Heart right ventricle (tissue), 16 donors: ENCODE measurements around the gene TBX1. TPM values are rescaled to one million over a fixed set of nuclear protein-coding genes. Genes with fewer than 3 reads are reported as not detected.

ENCODE experiments used
- ATAC-seq, 8 donors: fragments of 200-7000 bp; cut with Tn5 transposase; one replicate each; pipeline ENCODE4 v1.9.1; 2020; ENCODE audit warnings: mild to moderate bottlenecking in 8 of 8, moderate library complexity in 8 of 8, moderate number of reproducible peaks in 1 of 8
- DNase-seq, 2 donors: peaks; one replicate each; pipeline ENCODE4 v3.0.0-alpha.2; 2020
- H3K27ac ChIP-seq, 10 donors: fragments of 200-600 bp; sonication (generic) in 2 of 10; one replicate each; pipeline versions ENCODE4 v1.5.0 to v1.8.0; 2020 to 2022; ENCODE audit warnings: mild to moderate bottlenecking in 3 of 10
- H3K27me3 ChIP-seq, 7 donors: fragments of 200-600 bp; one replicate each; pipeline ENCODE4 v1.8.0; 2021 to 2022; ENCODE audit warnings: mild to moderate bottlenecking in 2 of 7
- H3K36me3 ChIP-seq, 9 donors: fragments of 200-600 bp; sonication (generic) in 1 of 9; one replicate each; pipeline versions ENCODE4 v1.5.0 to v1.8.0; 2020 to 2022; ENCODE audit warnings: mild to moderate bottlenecking in 2 of 9
- H3K4me1 ChIP-seq, 9 donors: fragments of 200-600 bp; sonication (generic) in 1 of 9; one replicate each; pipeline versions ENCODE4 v1.5.0 to v1.8.0; 2020 to 2022; ENCODE audit warnings: mild to moderate bottlenecking in 4 of 9
- H3K4me3 ChIP-seq, 10 donors: fragments of 200-600 bp; sonication (generic) in 2 of 10; one replicate each; pipeline versions ENCODE4 v1.5.0 to v1.8.0; 2020 to 2022; ENCODE audit warnings: mild to moderate bottlenecking in 7 of 10, moderate library complexity in 2 of 10
- H3K9me3 ChIP-seq, 11 donors: fragments of 200-600 bp in 10 of 11; sonication (generic) in 2 of 11; one replicate each; pipeline versions ENCODE4 v1.5.0 to v1.8.0; 2013 to 2022; ENCODE audit warnings: mild to moderate bottlenecking in 2 of 11, control low read depth in 1 of 11, moderate library complexity in 1 of 11
- WGBS, 2 donors: extraction: QIAGEN DNeasy Blood & Tissue Kit; methylation state at CpG; one replicate each; pipeline ENCODE4 v1.1.7; 2013; ENCODE audit warnings: inconsistent platforms in 1 of 2; 5-methylcytosine and 5-hydroxymethylcytosine counted together
- intact Hi-C, 10 donors: fragments of 100-400 bp; cut with DNase I; formaldehyde crosslinking; loops; one replicate each; pipeline versions ENCODE4 v1.11.1 to v1.14.2; 2022
- polyA plus RNA-seq, 2 donors: library from polyadenylated mRNA; stranded (reverse); fragments of 200-250 nt; gene quantifications; one replicate each; pipeline ENCODE4 v1.2.3, GENCODE V29; 2013
- total RNA-seq, 10 donors: library from RNA; stranded (reverse); fragmentation: NEBNext Ultra II Directional in 3 of 10; extraction: Animal tissue kit (Norgen Biotek cat#: 25700) in 3 of 10; gene quantifications; one replicate each; pipeline versions ENCODE4 v1.2.1 to v1.2.4, GENCODE V29; 2021 to 2023
- TF ChIP-seq, protein P1 (sequence below), 9 donors: fragments of 200-600 bp; sonication (generic) in 2 of 9; IDR thresholded peaks; one replicate each; pipeline versions ENCODE4 v1.5.0 to v1.8.0; 2021 to 2022; ENCODE audit warnings: antibody characterized with exemption in 9 of 9, mild to moderate bottlenecking in 5 of 9, moderate library complexity in 1 of 9
- donor health status: Arrhythmogenic right ventricular cardiomyopathy.
- donor health status: ischemic (EF 13 %, LVEDD 7.1; RV severe dilation, severe dysfunction).
- donor health status: healthy with polysubstance abuse.
- donor health status: DM: no; HTN: yes; CAD: no.
- donor health status: DM: no; HTN: no; CAD: no.
- donor health status: ischemic (EF 25% LVEDD 6.9; RV normal size, moderate dysfunction).
- donor health status: ischemic (EF 25% LVEDD 5.7; RV mildly dilated, moderate dysfunction).
- donor health status: healthy.
- donor health status: DM: yes; HTN: yes; CAD: no.
- donor health status: Ischemic cardiomyopathy.
- donor health status: ischemic (EF 35%, LVEDD 5.7; RV mildly dilated, moderate dysfunction).
- donor health status: nonischemic (EF 11% LVEDD 7.7; RV severe dilation, severe dysfunction).
- donor health status: DM: yes; HTN: yes; CAD: no.
- donor health status: PGD.
- donor health status: ischemic (EF 29% LVEDD 5.4; RV normal size, mild dysfunction).
- donor health status: nonischemic (EF 23%, LVEDD 6.1; RV moderate dilation, normal function).

Gene TBX1
- total and polyA plus RNA-seq, 12 donors, result 0.53 to 1.8 (median 0.98) TPM

DNA sequence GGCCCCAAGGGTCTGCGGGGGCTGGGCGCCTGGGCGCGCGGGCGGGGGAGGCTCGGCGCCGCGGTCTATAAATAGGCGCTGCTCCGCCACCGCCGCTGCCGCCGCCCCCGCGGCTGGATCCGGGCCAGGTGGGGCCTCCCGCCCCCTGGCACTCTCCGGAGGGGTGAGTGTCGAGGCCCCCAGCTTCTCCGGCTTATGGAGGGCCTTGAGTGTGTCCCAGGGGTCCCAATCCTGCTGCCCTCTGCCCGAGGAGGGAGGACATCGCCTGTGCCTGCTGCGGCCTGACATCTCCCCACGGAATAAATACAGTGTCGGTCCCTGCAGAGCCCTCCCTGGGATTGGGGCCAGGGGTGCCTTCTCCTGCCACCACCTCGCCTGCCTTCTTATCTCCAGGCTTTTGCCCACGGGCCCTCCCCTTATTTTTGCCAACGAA is 41.5 kb upstream of the TBX1 start:
- Histone ChIP-seq H3K9me3 (no peaks in the 10 kb centered on the region), H3K27ac (peak overlapping the region; percentile 58 to 99 (median 94)), H3K36me3 (peaks cover 0 to 30% (median 6%) of the 10 kb centered on the region in 9 donors), H3K4me1 (peaks cover 32 to 90% (median 54%) of the 10 kb centered on the region in 9 donors), H3K27me3 (peaks cover 0 to 74% (median 31%) of the 10 kb centered on the region in 7 donors), H3K4me3 (peak overlapping the region; percentile 42 to 77 (median 66))
- peak; percentile 46 to 54 for DNase-seq
- 9 to 10% methylated on average over 31 of the region's 31 CpGs for WGBS, 2 donors
- intact Hi-C loops, result loop anchor here in 3 of 10 donors (2.0 to 5.0 kb wide), 2 partner anchors 37 to 40 kb away; no protein-coding TSS in a partner anchor
- peak; percentile 12 to 33 (median 20) for ATAC-seq
- TF ChIP-seq, protein P1, sequence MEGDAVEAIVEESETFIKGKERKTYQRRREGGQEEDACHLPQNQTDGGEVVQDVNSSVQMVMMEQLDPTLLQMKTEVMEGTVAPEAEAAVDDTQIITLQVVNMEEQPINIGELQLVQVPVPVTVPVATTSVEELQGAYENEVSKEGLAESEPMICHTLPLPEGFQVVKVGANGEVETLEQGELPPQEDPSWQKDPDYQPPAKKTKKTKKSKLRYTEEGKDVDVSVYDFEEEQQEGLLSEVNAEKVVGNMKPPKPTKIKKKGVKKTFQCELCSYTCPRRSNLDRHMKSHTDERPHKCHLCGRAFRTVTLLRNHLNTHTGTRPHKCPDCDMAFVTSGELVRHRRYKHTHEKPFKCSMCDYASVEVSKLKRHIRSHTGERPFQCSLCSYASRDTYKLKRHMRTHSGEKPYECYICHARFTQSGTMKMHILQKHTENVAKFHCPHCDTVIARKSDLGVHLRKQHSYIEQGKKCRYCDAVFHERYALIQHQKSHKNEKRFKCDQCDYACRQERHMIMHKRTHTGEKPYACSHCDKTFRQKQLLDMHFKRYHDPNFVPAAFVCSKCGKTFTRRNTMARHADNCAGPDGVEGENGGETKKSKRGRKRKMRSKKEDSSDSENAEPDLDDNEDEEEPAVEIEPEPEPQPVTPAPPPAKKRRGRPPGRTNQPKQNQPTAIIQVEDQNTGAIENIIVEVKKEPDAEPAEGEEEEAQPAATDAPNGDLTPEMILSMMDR (IDR thresholded peaks at IDR 0.05), result no peak

DNA sequence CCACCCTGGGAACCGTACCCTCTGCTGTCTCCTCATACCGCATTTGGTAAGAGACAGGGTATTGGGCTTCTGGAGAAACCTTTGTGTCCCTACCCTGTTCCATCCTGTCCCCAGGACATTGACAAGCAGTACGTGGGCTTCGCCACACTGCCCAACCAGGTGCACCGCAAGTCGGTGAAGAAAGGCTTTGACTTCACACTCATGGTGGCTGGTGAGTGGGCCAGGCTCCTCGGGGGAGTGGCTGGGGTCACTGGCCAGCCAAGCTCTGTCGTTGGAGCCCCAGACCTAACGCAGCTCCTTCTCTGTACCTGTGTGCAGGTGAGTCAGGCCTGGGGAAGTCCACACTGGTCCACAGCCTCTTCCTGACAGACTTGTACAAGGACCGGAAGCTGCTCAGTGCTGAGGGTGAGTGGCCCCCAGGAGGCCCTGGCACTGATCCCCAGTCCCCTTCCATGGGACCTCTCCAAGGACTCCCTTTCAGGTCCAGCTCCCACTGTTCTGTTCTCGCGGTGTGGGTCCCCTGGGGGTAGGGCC is 41.0 kb upstream of the TBX1 start:
- WGBS, 2 donors, result 54 to 66% methylated on average over 12 of the region's 12 CpGs
- intact Hi-C loops, result loop anchor here in 3 of 10 donors (2.0 to 5.0 kb wide), 2 partner anchors 37 to 41 kb away; no protein-coding TSS in a partner anchor
- Histone ChIP-seq H3K9me3 (no peaks in the 10 kb centered on the region), H3K27me3 (peaks cover 0 to 77% (median 36%) of the 10 kb centered on the region in 7 donors), H3K4me3 (peak overlapping the region; percentile 2 to 77 (median 66)), H3K27ac (peak overlapping the region in 9 of 10 donors; percentile 76 to 99 (median 94)), H3K4me1 (peaks cover 32 to 90% (median 58%) of the 10 kb centered on the region in 9 donors), H3K36me3 (peaks cover 0 to 30% (median 6%) of the 10 kb centered on the region in 9 donors)
- peak in 1 of 8 donors; percentile 3 for ATAC-seq
- peak in 1 of 2 donors; percentile 15 for DNase-seq
- TF ChIP-seq, protein P1 (IDR thresholded peaks at IDR 0.05), result no peak

DNA sequence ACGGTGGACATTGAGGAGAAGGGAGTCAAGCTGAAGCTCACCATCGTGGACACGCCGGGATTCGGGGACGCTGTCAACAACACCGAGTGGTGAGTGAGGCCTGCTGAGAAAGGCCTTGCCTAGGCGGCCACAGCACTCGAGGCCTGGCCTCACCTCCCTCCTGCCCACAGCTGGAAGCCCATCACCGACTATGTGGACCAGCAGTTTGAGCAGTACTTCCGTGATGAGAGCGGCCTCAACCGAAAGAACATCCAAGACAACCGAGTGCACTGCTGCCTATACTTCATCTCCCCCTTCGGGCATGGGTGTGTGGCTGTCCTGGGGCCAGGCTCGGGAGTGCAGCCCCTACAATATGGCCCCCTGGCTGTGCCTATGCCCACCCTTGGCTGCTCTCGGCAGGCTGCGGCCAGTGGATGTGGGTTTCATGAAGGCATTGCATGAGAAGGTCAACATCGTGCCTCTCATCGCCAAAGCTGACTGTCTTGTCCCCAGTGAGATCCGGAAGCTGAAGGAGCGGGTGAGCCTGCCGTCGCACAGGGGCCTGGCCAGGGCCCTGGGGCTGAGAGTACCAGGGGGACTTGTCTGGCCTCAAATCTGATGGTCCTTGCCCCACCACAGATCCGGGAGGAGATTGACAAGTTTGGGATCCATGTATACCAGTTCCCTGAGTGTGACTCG is 40.3 kb upstream of the TBX1 start:
- Histone ChIP-seq H3K9me3 (no peaks in the 10 kb centered on the region), H3K4me3 (peak overlapping the region in 1 of 10 donors; percentile 65), H3K36me3 (peaks cover 0 to 30% (median 6%) of the 10 kb centered on the region in 9 donors), H3K4me1 (peaks cover 27 to 83% (median 54%) of the 10 kb centered on the region in 9 donors), H3K27me3 (peaks cover 0 to 75% (median 33%) of the 10 kb centered on the region in 7 donors), H3K27ac (peak overlapping the region in 7 of 10 donors; percentile 5 to 99 (median 94))
- TF ChIP-seq, protein P1 (IDR thresholded peaks at IDR 0.05), result no peak
- intact Hi-C loops, result no loop called here
- 70 to 82% methylated on average over 26 of the region's 26 CpGs for WGBS, 2 donors
- no peak for ATAC-seq
- DNase-seq, result peak in 1 of 2 donors; percentile 9

GRCh38 chr22:19720999-19721329 is 39.6 kb upstream of the TBX1 start:
- DNase-seq (peak in 1 of 2 donors; percentile 10), ATAC-seq (no peak)
- WGBS, 2 donors, result 65 to 79% methylated on average over 2 of the region's 2 CpGs
- TF ChIP-seq, protein P1 (IDR thresholded peaks at IDR 0.05), result no peak
- Histone ChIP-seq H3K9me3 (no peaks in the 10 kb centered on the region), H3K27me3 (peaks cover 0 to 68% (median 32%) of the 10 kb centered on the region in 7 donors), H3K4me1 (peaks cover 27 to 76% (median 53%) of the 10 kb centered on the region in 9 donors), H3K27ac (peak overlapping the region in 4 of 10 donors; percentile 44 to 97 (median 96)), H3K36me3 (peaks cover 0 to 30% (median 6%) of the 10 kb centered on the region in 9 donors), H3K4me3 (peak overlapping the region in 1 of 10 donors; percentile 3)
- intact Hi-C loops, result no loop called here
